Measurements from ENCODE around the gene TMC4.

Gene TMC4

GRCh38 chr19:54114340-54115108, 58.4 kb downstream of the TMC4 start:
- TF ChIP-seq, protein P1, sequence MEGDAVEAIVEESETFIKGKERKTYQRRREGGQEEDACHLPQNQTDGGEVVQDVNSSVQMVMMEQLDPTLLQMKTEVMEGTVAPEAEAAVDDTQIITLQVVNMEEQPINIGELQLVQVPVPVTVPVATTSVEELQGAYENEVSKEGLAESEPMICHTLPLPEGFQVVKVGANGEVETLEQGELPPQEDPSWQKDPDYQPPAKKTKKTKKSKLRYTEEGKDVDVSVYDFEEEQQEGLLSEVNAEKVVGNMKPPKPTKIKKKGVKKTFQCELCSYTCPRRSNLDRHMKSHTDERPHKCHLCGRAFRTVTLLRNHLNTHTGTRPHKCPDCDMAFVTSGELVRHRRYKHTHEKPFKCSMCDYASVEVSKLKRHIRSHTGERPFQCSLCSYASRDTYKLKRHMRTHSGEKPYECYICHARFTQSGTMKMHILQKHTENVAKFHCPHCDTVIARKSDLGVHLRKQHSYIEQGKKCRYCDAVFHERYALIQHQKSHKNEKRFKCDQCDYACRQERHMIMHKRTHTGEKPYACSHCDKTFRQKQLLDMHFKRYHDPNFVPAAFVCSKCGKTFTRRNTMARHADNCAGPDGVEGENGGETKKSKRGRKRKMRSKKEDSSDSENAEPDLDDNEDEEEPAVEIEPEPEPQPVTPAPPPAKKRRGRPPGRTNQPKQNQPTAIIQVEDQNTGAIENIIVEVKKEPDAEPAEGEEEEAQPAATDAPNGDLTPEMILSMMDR (IDR thresholded peaks at IDR 0.05; ENCODE audit: low read depth, low read length): no peak
- no peaks in the 10 kb centered on the region for H3K27me3 ChIP-seq (ENCODE audit: insufficient read depth, low read depth, severe bottlenecking)
- H3K36me3 ChIP-seq: peaks cover 39% of the 10 kb centered on the region
- peak overlapping the region; percentile 52 for H3K4me3 ChIP-seq (ENCODE audit: low read depth, low read length)
- peak overlapping the region; percentile 96 for H3K27ac ChIP-seq
- no peak for DNase-seq
- H3K9me3 ChIP-seq (ENCODE audit: severe bottlenecking): no peaks in the 10 kb centered on the region
